NCI-H2107 (cell line): Measurements from ENCODE around the gene CSNK1G1.

ENCODE experiments used
- DNase-seq: peaks from one replicate; lab custom pipeline; 2025; lab: John Stamatoyannopoulos, UW

Gene CSNK1G1

DNA sequence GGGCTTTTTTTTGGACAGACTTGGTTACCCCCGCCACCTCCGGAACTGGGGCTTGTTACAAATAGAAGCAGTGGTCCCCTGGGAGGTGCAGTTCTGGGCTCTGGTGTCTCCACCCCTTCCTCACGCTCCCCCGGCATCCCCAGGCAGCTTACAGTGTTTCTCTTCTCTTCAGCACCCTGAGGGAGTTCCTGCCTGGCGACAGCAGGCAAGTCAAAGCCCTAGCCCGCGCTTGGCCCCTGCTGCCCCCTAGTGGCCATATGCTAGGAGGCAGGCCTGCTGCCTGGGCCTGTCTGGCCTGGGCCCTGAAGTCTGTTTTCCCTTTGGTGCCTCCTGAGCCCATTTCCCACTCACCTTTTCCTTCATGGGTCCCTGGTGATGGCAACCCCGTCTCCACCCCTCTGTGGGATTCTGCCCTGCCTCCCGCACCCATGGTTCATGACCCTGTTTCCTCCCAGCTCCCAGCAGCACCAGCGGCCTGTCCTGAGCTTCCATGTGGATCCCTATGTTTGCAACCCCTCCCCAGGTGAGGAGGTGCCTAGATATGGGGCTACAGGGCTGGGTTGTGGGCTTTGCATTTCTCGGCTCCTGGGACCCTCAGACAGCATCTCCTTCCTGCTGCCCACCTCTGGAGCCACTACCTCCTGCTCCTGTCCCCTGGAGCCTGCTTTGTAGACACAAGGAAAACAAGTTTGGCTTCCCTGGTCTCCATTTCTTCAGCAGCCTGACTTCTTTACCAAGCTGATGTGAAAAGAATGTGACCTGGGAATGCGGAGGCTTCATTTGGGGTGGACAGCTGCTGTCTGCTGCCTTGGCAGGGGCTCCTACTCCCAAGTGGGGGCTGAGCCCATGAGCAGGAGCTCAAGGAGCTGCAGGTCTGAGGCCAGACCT, 202.2 kb downstream of the CSNK1G1 start:
- peak; percentile 60 for DNase-seq

DNA sequence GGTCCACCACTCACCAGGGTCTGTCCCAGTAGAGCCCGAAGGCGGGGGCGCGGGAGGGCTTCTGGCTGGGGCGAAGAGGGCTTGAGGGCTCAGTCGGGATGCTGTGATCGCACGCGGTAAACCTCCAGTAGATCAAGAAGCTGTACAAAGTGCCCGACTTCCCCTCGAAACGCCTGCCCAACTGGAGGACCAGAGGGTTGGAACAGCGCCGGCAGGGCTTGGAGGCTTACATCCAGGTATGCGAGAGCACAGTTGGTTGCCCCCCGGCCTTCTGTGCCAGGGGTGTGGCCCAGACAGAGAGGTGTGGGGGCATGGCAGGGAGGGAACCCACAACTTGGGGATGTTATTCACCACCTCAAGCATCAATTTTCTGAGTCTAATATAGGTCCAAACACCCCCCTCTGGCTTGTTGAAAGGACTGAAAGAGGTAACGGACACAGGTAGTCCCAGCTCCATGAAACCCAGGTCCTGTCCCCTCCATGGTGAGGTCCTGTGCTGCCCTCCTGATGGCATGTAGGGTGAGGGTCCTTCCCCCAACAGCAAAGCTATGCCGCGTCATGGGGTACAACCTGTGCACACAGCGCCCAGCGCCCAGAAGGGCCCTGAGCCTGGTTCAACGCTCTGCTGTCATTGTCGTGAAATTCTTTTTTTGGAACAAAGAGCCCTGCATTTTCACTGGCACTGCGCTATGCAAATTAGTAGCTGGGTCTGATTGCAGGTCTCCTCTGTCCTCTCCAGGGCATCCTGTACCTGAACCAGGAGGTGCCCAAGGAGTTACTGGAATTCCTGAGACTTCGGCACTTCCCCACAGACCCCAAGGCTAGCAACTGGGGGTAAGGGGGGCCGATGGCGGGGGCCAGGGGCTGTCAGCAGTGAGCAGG, 203.2 kb downstream of the CSNK1G1 start:
- DNase-seq: no peak

DNA sequence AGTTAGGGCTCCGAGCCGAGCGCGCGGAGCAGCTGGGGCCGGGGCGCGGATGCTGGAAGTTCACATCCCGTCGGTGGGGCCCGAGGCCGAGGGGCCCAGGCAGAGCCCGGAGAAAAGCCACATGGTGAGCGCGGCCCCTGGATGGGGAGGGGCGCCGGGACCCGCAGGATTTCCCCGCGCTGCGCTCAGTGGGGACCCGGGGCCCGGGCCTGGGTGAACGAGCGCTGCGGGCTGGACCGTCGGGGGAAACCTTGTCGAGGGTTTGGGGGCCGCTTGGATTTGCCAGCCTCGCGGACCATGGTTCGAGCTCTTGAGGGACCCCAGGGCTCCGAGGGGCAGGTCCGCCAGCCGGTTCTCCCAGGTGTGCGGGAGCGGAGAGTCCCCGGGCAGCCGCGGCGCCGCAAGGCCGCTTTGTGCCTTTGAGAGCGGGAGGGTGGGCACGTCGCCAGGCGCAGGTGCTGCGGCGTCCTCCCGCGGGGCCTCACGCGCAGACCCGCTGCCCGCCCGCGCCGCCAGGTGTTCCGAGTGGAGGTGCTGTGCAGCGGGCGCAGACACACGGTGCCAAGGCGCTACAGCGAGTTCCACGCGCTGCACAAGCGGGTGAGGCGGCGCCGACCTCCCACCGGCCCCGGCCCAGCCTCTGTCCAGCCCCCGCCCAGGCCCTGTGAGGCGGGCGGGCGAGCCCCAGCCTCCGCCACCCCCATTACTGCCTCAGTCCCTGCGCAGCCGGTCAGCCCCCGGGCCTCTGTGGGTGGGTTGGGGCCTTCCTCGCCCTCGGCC, 204.1 kb downstream of the CSNK1G1 start, which contains the start of gene SNX22:
Gene SNX22 (plus strand): TSS at position 5 of the 780 bp plus-strand sequence. CDS start 45 bp downstream, at position 50.
- no peak for DNase-seq

DNA sequence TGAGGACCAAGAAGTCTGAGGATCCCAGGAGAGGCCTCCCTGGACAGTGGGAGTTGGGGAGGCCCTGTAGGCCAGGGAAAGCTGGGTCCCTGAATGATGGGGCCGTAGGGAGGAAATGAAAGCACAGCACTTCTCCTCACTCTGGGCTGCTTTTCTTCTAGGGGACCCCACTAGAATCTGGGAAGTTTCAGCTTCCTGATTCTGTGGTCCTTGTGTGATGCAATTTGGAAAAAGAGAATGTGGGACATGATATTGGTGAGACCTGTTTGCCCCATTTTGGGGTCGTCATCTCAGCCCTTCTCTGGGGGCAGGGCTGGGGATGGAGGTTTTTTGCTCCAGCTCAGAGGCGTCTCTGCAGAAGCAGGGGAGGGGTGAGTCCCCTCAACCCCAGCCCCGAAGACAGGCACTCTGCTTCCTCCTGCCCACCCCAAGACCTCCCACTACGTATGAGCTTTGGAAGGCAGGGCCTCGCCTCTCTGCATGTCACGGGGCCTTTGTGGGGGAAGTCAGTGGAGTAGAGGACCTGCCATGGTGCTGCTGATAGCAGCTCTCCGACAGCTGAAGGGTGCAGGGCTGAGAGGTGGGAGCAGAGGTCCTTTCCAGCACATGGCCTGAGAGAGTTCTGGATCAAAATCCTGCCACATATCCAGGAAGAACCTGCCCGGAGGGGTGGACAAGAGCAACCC, 205.9 kb downstream of the CSNK1G1 start:
- DNase-seq: no peak

DNA sequence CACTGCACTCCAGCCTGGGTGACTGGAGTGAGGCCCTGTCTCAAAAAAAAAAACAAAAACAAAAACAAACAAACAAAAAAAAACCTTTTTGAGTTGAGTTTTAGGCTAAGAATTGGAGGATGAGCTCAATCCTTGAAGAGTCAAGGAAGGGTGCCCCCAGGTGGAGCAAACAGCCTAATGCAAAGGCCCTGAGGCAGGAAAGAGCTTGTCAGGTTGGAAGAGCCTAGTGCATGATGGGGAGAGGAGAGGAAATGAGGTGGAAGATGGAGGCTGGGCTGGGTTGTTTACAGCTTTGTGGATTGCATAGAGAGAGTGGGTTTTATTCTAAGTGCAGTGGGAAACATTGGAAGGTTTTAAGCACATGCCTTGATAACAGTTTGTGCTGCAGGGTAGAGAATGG, 206.5 kb downstream of the CSNK1G1 start:
- DNase-seq: no peak

DNA sequence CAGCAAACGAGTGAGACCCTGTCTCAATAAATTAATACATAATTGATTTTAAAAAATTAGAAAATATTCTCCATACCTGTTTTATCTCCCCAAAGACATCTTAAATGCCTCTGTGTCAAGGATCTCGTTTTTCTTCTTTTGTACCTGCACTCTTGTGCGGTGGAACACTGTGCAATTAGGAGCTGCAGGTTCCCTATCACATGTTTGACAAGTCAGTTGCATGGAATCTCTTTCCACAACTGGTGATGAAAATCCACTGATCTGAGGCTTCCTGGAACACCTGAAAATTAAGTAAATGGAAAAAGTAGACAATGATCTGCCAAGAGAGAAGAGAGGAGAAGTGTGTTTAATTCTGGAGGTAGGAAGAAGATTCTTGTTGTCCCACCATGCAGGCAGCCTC, 207.4 kb downstream of the CSNK1G1 start:
- no peak for DNase-seq

DNA sequence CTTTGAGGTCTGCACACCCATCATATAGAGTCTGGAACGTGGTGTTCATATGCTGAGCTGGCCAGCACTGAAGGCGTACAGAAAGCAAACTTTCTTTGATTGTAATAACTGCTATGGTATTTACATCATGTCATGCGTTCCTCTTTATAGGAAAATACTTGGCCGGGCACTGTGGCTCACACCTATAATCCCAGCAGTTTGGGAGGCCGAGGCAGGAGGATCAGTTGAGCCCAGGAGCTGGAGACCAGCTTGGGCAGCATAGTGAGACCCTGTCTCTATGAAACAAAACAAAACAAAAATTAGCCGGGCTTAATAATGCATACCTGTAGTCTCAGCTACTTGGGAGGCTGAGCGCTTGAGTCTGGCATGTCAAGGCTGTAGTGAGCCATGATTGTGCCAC, 207.8 kb downstream of the CSNK1G1 start:
- no peak for DNase-seq

DNA sequence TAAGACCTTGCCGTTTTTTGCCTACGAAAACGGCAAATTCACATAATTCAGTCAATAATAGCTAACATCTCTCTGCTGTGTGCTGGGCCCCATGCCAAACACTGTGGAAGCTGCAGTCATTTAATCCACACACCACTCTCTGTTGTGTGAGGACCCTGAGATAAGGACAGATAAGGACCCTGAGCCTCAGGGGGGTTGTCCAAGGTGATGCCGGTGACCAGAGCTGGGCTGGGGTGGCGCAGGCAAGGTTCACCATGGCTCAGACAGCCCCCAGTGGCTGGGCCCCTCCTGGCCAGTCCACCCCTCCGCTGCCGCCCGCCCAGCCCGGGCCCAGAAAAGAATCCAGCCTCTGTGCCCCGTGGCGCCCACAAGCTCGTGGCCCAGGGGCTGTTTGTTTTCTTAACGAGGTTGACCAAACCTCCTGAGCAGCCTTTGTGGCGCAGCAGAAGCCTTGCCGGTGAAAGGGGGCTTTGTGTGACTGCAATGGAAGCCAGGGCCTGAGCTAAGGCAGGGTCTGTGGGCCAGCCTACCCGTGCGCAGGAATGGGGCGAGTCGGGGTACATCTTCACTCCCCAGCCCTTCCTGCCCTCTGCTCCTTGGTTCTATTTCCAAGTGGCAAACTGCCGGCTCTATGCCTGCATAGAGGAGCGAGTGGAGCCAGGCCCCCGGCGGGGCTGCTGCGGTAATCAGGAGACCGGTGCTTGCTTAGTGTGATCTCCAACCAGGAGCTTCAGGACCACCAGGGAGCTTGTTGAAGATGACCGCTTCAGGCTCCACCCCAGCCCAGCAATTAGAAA, 208.9 kb downstream of the CSNK1G1 start:
- DNase-seq: no peak

DNA sequence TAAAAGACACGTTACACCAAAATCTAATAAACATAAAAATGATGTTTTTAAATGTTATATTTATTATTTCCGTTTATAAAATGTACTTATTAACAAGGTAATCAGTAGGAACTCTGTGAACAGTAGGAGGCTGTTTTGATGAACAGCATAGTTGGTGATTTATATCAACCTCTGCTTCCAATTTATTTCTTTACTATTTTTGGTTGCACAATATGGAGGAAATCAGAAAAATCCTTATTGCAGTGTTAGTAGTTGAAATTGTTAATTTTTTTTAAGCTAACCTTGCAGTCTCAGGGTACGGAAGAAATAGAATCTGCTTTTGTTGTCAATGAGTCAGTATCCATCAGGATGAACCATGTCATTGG, 209.5 kb downstream of the CSNK1G1 start:
- no peak for DNase-seq

DNA sequence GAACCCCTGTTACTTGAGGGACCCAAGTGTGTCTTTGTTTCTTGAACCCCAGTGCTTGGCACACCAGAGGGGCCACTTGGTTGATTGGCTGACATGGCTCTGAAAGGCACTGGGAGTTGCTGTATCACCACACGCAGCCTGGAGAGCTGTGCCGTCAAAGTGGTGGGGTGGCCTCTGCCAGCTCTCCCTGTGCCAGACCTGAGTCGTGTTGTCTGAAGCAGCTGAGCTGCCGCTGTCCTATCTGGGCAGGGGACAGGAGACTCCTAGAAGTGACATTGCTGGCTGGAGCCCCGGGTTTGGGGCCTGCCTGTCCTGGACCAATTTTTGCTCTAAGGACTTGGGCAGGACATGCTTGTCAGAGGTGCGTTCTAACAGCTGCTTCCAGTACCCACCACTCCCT, 209.9 kb downstream of the CSNK1G1 start:
- no peak for DNase-seq

DNA sequence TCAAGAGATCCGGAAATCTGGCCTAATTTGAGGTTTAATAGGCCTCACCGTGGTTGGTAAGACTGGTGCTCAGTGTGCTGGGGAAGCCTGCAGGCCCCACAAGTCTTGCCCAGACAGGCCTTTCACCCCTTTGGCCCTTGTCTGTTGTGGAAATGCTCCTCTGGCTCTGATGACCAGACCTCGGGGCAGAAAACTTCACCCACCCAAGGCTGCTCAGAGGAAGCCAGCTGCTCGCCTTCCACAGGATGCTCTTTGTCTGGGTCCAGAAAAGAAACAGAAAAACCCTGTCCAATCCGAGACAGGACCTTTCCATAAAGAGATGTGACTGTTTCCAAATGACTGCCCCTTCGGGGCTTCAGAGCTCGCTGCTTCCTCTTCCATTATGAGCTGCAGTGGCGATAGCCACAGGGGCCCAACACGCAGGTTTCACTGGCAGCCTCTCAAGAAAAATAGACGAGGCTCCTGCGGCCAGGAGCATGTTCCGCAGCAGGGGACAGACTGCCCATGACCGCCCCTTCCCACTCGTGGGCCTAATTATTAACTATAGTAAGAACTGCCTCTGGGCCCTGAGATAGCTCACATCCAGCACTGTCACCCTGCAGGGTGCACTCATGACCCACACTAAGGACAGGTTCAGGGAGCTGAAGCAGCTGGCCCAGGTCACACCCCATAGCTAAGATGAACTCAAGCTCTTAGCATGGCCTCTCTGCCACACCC, 211.2 kb downstream of the CSNK1G1 start:
- DNase-seq: no peak

DNA sequence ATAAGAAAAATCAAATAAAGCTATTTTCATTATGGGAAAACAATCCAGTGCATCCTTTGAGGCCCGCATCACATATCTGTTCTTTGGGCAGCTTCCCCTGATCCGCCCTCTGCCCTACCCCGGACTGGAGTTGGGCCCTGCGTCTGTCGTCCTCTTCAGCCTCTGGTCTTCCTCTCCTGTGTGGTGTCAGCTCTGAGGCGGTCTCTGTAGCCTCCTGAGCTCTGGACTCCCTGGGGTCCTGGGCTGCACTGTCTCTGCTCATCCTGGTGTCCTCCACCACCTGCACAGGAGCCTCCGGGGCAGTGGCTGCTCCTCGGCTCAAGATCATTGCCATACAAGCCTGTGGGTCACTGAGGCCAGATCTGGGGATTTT, 211.8 kb downstream of the CSNK1G1 start:
- no peak for DNase-seq

DNA sequence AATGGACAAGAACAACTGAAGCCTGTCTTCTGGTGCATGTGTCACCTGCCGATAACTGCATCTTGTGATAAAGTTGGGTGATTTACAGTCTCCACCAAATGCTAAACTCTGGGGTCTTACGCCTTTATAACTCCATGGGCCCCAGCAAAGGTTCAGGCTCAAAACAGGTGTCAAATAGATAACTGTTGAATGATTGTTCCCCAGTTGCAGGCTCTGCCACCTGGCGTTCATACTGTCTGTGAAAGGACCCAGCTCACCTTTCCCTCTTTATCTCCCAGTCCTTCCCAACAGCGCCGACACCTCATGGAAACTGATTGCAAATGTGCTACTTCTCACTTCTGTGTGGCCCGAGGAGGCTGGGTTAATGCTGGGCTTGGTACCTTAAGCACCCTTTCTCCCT, 212.7 kb downstream of the CSNK1G1 start:
- no peak for DNase-seq

DNA sequence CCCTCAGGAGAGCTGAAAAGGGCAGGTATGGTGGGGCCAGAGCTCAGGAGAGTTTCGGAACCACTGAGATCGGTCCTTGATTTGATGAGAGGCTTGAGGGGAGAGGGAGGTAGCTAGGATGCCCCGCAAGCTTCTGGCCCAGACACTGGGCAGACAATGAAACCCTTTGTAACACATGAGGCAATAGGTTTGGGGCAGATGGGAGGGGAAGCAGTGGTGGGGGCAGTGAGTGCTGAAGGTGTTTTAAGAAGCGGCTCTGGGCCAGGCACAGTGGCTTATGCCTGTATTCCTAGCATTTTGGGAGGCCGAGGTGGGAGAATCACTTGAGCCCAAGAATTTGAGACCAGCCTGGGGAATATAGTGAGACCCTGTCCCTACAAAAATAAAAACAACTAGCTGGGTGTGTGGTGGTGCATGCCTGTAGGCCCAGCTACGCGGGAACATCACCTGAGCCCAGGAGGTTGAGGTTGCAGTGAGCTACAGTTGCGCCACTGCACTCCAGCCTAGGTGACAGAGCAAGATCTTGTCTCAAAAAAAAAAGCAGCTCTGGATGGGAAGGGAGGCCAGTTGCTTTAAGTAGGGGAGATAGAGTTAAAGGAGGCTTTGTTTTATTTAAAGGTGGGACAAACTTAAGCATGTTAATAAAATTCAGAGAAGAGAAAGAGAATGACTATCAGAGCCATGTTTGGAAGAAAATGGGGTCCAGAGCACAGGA, 214.0 kb downstream of the CSNK1G1 start:
- no peak for DNase-seq

DNA sequence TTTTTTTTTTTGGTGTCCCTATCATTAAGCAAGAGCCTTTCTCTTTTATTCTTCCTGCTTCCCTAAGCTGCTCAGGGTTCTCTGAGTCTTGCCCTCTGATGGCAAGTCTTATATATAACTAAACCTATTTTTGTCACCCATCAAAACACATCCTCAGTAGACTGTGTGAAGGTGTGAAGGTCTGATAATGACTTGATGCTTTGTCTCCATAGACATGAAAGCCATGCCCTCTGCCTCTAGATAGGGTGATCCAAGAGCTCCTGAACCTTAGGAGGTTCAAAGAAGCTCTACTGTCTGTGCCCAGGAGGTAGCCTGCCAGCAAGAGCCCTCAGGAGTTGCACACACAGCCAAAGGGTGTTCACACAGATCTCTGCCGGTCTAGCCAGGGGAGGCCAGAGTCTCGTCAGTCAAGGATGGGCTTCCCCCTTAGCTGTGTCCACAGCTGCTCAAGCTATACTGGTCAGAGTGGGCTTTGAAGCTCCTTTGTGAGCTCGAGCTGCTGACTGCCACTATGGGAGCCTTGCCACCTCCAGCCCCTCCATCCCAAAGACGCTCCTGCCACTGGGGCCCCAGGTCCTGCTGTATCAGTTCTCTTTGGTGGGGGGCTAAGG, 217.5 kb downstream of the CSNK1G1 start:
- DNase-seq: no peak

DNA sequence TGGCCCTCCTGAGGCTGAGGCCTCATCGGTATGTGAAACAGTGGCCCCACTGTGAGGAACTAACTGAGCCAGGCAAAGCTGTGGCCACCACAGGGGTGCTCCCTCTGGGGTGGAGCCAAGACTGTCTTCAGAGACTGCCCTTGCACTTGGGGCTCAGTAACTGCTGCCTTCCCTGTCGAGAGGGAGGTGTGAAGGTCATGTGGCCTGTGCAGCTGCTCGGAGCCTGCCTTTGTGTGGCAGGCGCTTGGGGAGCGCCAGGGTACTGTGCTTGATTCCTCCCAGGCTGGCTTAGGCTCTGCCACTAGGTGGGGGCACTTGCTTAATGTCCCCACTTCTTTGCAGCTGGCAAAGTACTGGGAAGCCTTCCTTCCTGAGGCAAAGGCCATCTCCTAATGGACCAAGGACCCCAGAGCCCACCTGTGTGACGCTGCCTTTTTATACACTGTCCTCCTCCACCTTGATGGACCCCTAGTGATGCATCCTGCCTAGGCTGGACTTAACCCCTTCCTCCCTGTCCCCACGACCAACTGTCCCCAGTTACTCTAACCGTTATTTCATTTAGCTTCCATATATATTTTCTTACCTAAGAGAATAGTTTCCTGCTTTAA, 218.6 kb downstream of the CSNK1G1 start:
- no peak for DNase-seq

DNA sequence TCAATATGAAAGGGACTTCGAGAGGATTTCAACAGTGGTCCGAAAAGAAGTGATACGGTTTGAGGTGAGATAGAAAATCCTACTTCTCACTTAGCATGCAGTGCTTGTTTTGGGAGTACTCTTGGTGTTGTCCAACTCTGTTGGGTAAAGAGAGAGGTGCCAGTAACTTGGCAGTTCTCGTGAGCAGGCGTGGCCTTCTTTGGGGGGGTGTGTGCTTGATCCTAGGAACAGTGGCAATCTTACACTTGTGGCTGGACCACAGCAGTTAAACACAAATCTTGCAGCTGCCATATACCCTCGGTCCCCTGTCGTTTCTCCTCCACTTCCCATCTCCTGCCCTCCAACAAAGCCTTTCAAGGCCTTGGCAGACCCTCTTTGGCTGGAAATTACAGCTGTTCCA, 219.6 kb downstream of the CSNK1G1 start:
- no peak for DNase-seq

DNA sequence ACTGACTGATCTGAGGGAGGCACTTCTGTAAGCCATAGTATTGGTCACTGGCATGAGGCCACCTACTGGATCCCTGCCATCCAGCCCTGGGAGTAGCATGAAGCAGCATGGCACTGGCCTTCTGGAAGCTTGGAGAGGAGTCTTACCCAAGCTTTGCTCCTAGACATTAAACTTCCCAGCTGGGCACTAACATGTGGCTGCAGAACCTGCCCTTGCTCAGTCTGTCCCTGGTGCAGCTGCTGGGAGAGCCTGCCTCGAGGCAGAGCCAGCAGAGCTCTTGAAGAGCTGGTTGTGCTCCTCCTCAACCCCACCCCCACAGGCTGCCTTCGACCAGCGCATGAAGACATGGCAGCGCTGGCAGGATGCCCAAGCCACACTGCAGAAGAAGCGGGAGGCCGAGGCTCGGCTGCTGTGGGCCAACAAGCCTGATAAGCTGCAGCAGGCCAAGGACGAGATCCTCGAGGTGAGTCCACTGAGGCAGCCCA, 221.6 kb downstream of the CSNK1G1 start:
- DNase-seq: no peak
